BJ (cell line): ENCODE results near the gene ELAVL3. TPM values are rescaled to one million over a fixed set of nuclear protein-coding genes. Genes with fewer than 3 reads are reported as not detected.

Experiments used
- CTCF ChIA-PET: fragments of 350-600 bp; formaldehyde crosslinking; extraction: SDS; loops from one replicate; lab custom pipeline; 2021; ENCODE audit warnings: antibody characterized with exemption, inconsistent platforms; lab: Yijun Ruan, JAX
- POLR2A ChIA-PET: fragments of 300-600 bp; sonication (Branson Sonifier 250); formaldehyde crosslinking; extraction: SDS; loops from one replicate; lab custom pipeline; 2021; ENCODE audit warnings: antibody characterized with exemption; lab: Charles Lee
- DNase-seq: peaks from one replicate; pipeline ENCODE4 v3.0.0-alpha.2; 2011; ENCODE audit warnings: low read depth
- H3K27me3 ChIP-seq: 2 replicates; pipeline ENCODE4 v1.6.0; 2011; ENCODE audit warnings: low read length; ENCODE audit not compliant: control insufficient read depth, insufficient read depth
- H3K36me3 ChIP-seq: 2 replicates; pipeline ENCODE4 v1.5.1; 2011; ENCODE audit warnings: low read length; ENCODE audit not compliant: control insufficient read depth, insufficient read depth
- H3K4me3 ChIP-seq: 2 replicates; pipeline ENCODE4 v1.5.1; 2011; ENCODE audit warnings: low read depth, mild to moderate bottlenecking, control low read depth, low read length
- polyA plus RNA-seq: library from polyadenylated mRNA; depleted of rRNA; stranded (reverse); fragments of >200 nt; gene quantifications from 2 replicates; pipeline ENCODE4 v1.2.3, GENCODE V29; 2011
- TF ChIP-seq, protein P1 (sequence below): IDR thresholded peaks from 2 replicates; pipeline ENCODE4 v1.5.1; 2011; ENCODE audit warnings: low read depth, mild to moderate bottlenecking, control low read depth, inconsistent platforms, low read length, moderate library complexity; ENCODE audit not compliant: insufficient read depth

The ELAVL3 gene
- polyA plus RNA-seq, 1 experiment: not detected

DNA sequence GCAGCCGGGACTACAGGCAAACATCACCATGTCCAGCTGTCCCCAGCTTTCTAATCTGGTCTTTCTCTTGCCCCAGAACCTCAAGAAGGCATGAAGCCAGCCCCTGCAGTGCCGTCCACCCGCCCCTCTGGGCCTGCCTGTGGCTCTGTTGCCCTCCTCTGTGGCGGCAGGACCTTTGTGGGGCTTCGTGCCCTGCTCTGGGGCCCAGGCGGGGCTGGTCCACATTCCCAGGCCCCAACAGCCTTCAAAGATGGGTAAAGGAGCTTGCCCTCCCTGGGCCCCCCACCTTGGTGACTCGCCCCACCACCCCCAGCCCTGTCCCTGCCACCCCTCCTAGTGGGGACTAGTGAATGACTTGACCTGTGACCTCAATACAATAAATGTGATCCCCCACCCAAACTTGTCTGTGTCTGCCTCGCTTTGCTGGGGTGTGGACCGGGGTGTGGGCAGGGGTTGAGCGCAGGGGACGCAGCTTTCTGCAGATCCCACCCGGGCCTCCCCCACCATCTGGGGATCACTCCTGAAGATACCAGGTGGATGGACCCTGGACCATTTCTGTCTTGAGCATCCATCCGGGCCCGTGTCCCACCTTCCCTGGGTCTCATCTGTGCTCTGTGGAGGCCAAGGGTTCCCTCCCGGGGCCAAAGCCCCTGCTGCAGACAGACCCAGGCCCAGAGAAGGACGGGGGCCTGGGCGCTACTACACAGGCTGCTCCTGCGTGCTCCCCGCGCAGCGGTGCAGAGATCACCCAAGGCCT lies 30.1 kb downstream of the ELAVL3 start:
- CTCF ChIA-PET: interaction anchor here (2.6 kb wide), 1 partner anchor 157 kb away, joined by 9 read pairs; no protein-coding TSS in a partner anchor
- Histone ChIP-seq H3K4me3 (no peak overlapping the region), H3K36me3 (peaks cover 22% of the 10 kb centered on the region), H3K27me3 (no peaks in the 10 kb centered on the region)
- POLR2A ChIA-PET: interaction anchor here (0.7 kb wide), 1 partner anchor 359 kb away, joined by 3 read pairs; no protein-coding TSS in a partner anchor
- TF ChIP-seq, protein P1, sequence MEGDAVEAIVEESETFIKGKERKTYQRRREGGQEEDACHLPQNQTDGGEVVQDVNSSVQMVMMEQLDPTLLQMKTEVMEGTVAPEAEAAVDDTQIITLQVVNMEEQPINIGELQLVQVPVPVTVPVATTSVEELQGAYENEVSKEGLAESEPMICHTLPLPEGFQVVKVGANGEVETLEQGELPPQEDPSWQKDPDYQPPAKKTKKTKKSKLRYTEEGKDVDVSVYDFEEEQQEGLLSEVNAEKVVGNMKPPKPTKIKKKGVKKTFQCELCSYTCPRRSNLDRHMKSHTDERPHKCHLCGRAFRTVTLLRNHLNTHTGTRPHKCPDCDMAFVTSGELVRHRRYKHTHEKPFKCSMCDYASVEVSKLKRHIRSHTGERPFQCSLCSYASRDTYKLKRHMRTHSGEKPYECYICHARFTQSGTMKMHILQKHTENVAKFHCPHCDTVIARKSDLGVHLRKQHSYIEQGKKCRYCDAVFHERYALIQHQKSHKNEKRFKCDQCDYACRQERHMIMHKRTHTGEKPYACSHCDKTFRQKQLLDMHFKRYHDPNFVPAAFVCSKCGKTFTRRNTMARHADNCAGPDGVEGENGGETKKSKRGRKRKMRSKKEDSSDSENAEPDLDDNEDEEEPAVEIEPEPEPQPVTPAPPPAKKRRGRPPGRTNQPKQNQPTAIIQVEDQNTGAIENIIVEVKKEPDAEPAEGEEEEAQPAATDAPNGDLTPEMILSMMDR: no peak
- no peak for DNase-seq

DNA sequence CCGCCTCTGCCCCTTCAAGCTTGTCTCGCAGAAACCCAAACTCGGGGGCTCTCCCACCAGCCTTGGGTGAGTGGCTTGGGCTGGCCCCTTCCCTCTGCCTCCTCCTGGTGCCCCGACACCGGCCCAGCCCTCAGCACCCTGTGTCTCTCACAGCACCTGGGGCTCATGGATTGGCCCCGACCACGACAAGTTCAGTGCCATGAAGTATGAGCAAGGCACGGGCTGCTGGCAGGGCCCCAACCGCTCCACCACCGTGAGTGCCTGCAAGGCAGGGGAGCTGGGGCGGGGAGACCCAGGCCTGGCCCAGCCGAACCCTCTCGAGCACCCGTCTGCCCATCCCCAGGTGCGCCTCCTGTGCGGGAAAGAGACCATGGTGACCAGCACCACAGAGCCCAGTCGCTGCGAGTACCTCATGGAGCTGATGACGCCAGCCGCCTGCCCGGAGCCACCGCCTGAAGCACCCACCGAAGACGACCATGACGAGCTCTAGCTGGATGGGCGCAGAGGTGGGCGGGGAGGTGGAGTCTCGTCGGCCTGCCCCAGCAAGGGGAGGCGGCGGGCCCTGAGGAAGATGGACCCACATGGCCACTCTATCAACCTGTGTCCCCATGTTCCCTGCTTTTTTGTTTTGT lies 31.8 kb downstream of the ELAVL3 start:
- POLR2A ChIA-PET: no interaction called here
- no peak for DNase-seq

DNA sequence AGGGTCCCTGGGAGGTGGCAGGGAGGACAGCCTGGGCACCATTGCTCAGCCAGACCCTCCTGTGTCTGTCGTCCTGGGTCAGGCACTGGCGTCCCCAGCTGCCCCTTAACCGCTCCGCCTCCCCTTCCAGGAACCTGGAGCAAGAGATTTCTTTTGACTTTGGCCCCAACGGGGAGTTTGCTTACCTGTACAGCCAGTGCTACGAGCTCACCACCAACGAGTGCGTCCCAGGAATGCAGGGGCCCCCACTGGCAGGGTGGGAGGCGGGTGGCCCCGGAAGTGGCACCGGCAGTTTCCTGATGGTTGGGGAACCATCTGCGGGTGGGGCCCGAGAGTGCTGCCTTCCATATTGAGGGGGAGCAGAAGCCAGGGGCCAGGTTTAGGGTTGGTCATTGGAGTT lies 32.4 kb downstream of the ELAVL3 start:
- ChIA-PET POLR2A (no interaction called here), CTCF (interaction anchor here (0.7 to 2.6 kb wide), 7 partner anchors 11 to 204 kb away, joined by 3 to 9 read pairs (median 4); no protein-coding TSS in a partner anchor)
- Histone ChIP-seq H3K27me3 (no peaks in the 10 kb centered on the region), H3K36me3 (peaks cover 27% of the 10 kb centered on the region), H3K4me3 (no peak overlapping the region)
- DNase-seq: no peak
- TF ChIP-seq, protein P1: no peak

More for the DNA sequence above, 31.8 kb downstream of the ELAVL3 start:
- Histone ChIP-seq H3K36me3 (peaks cover 26% of the 10 kb centered on the region), H3K27me3 (no peaks in the 10 kb centered on the region), H3K4me3 (no peak overlapping the region)
- TF ChIP-seq, protein P1: no peak
- CTCF ChIA-PET: interaction anchor here (1.0 to 2.6 kb wide), 4 partner anchors 12 to 155 kb away, joined by 3 to 9 read pairs (median 6); no protein-coding TSS in a partner anchor

DNA sequence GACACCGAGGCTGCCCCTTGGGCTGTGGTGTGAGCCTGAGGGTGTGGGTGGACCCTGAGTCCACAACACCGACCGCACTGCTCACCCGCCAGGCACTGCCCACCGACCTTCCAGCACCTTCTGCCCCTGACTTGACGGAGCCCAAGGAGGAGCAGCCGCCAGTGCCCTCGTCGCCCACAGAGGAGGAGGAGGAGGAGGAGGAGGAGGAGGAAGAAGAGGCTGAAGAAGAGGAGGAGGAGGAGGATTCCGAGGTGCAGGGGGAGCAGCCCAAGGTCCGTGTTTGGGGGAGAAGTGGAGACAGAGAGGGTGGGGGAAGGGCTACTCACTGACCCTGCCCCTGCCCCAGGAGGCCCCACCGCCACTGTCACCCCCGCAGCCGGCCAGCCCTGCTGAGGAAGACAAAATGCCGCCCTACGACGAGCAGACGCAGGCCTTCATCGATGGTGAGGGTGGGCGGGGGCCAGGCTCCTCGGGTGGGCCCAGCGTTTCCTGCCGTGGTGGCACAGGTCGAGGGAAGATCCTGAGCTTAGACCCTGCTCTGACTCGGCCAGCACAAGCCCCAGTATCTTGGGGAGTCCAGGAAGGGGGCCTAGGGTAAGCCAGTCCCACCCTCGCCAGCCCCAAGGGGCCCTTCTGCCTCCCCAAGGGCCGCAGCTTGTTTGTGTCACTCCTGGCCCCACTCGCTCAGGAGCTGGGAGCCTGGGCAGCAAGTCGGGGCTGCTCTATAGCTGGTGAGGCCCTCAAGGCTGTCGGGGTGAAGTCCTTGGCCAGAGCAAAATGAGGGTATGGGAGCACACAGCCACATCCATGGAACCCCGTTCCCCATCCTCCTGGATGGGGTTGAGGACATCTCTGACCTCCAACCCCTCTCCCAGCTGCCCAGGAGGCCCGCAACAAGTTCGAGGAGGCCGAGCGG lies 33.2 kb downstream of the ELAVL3 start:
- no peaks in the 10 kb centered on the region for H3K27me3 ChIP-seq
- peaks cover 27% of the 10 kb centered on the region for H3K36me3 ChIP-seq
- CTCF ChIA-PET: interaction anchor here (0.6 to 2.6 kb wide), 10 partner anchors 10 to 204 kb away, joined by 3 to 9 read pairs (median 4); no protein-coding TSS in a partner anchor
- TF ChIP-seq, protein P1: no peak
- H3K4me3 ChIP-seq: no peak overlapping the region
- no peak for DNase-seq
- POLR2A ChIA-PET: no interaction called here
